GM18499 (cell line): ENCODE data around the gene MRRF.
"Not testable (repeated sequence)": the region's sequence is repeated elsewhere in the genome, so short reads cannot be mapped to it uniquely, and the experiment has no call there.

Experiments used
- ATAC-seq: cut with Tn5 transposase; IDR thresholded peaks from one replicate; pipeline ENCODE4 v1.9.1; 2021; ENCODE audit warnings: moderate number of reproducible peaks; ENCODE audit not compliant: insufficient read depth, unreplicated experiment

MRRF gene

GRCh38 chr9:122268041-122268814, 3.5 kb downstream of the MRRF start:
- ATAC-seq: no peak

GRCh38 chr9:122274055-122274454, 9.4 kb downstream of the MRRF start:
- no peak for ATAC-seq

GRCh38 chr9:122276096-122276495, 11.4 kb downstream of the MRRF start:
- no peak for ATAC-seq

- ATAC-seq: no peak
Measured at GRCh38 chr9:122277285-122277897, 12.7 kb downstream of the MRRF start.

GRCh38 chr9:122281368-122281767, 16.7 kb downstream of the MRRF start:
- no peak for ATAC-seq

- no peak for ATAC-seq
Measured at GRCh38 chr9:122286764-122287163, 22.1 kb downstream of the MRRF start.

- ATAC-seq: no peak
Measured at GRCh38 chr9:122287214-122287720, 22.6 kb downstream of the MRRF start.

- ATAC-seq: no peak
Measured at GRCh38 chr9:122291458-122291857, 26.8 kb downstream of the MRRF start.

GRCh38 chr9:122294531-122294930, 29.8 kb downstream of the MRRF start:
- ATAC-seq: no peak

GRCh38 chr9:122297512-122297911, 32.8 kb downstream of the MRRF start:
- no peak for ATAC-seq

- ATAC-seq: no peak
Measured at GRCh38 chr9:122302237-122303093, 37.8 kb downstream of the MRRF start.

- no peak for ATAC-seq
Measured at GRCh38 chr9:122307061-122307460, 42.4 kb downstream of the MRRF start.

- no peak for ATAC-seq
Measured at GRCh38 chr9:122307925-122308324, 43.2 kb downstream of the MRRF start.

- ATAC-seq: no peak
Measured at GRCh38 chr9:122309861-122310260, 45.2 kb downstream of the MRRF start.

GRCh38 chr9:122314165-122314564, 49.5 kb downstream of the MRRF start:
- ATAC-seq: no peak

- ATAC-seq: no peak
Measured at GRCh38 chr9:122315534-122315933, 50.9 kb downstream of the MRRF start.

GRCh38 chr9:122318284-122318683, 53.6 kb downstream of the MRRF start:
- ATAC-seq: no peak

- ATAC-seq: no peak
Measured at GRCh38 chr9:122320413-122320881, 55.8 kb downstream of the MRRF start.

- ATAC-seq: no peak
Measured at GRCh38 chr9:122322553-122322952, 57.9 kb downstream of the MRRF start.

GRCh38 chr9:122324665-122325064, 60.0 kb downstream of the MRRF start:
- not testable (repeated sequence) for ATAC-seq

GRCh38 chr9:122325124-122325523, 60.4 kb downstream of the MRRF start:
- ATAC-seq: no peak
